ENCODE results near the gene CACHD1.
"Not testable (repeated sequence)": the region's sequence is repeated elsewhere in the genome, so short reads cannot be mapped to it uniquely, and the experiment has no call there.

The CACHD1 gene

DNA sequence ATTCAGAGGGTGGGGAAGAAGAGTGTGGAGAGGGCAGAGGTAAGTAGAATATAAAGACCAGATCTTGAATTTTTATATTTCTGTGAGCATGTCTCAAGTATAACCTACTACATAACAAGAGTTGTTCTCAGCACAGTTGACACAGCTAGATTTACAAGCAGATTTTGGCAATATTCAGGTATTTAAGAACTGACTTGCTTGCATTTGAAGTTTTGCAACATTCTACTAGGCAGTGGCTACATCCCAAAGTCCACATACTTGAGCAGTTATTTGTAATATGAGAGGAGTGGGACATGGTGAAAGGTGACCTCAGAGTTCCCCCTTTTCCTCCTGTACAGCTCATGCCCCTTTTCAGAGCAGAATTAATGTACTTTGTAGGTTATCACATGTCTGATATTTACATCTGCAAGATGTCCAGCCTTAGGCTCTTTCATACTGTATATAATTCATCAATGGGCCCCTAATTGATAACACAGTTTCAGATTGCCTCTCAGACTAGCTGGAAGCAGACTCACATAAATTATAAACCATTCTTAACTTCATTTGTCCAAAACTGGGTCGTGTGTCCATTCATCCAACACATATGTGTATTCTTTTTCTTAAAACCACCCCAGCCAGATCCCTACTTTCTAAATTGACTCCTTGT, 138.2 kb downstream of the CACHD1 start:
- Histone ChIP-seq H3K9ac (ENCODE audit: low read depth, low read length) (no peak overlapping the region), H3K4me3 (ENCODE audit: low read length) (no peak overlapping the region), H3K9me3 (replicated peaks; ENCODE audit: low read length) (no peaks in the 10 kb centered on the region), H3K4me1 (ENCODE audit: control insufficient read depth, insufficient read depth, low read length) (no peaks in the 10 kb centered on the region), H3K27me3 (ENCODE audit: control insufficient read depth, insufficient read depth, low read length) (no peaks in the 10 kb centered on the region), H3K36me3 (ENCODE audit: insufficient read depth, low read length) (no peaks in the 10 kb centered on the region), H3K4me2 (ENCODE audit: low read length) (no peak overlapping the region)

DNA sequence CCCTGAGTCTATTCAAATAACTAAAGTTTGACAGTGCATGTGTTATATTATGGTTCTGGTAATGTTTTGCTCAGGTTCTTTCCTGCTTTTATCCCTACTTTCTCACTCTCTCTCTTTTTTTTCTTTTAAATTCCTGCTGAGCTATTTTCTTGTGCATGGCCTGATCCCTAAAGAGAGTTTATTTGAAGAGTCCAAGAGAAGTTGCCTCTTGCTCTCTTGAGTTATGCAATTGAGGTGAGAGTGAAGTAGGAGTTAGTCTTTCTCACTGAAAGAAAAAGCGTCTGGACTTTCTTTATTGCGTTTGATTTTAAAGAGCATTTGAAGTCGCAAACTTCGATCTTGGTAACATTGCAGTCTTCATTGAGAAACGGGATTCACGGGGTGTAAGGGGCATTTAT, 138.7 kb downstream of the CACHD1 start:
- Histone ChIP-seq H3K4me1 (ENCODE audit: control insufficient read depth, insufficient read depth, low read length) (no peaks in the 10 kb centered on the region), H3K9me3 (replicated peaks; ENCODE audit: low read length) (no peaks in the 10 kb centered on the region), H3K36me3 (ENCODE audit: insufficient read depth, low read length) (no peaks in the 10 kb centered on the region), H3K4me2 (ENCODE audit: low read length) (no peak overlapping the region), H3K27me3 (ENCODE audit: control insufficient read depth, insufficient read depth, low read length) (no peaks in the 10 kb centered on the region), H3K9ac (ENCODE audit: low read depth, low read length) (no peak overlapping the region), H3K4me3 (ENCODE audit: low read length) (no peak overlapping the region)

DNA sequence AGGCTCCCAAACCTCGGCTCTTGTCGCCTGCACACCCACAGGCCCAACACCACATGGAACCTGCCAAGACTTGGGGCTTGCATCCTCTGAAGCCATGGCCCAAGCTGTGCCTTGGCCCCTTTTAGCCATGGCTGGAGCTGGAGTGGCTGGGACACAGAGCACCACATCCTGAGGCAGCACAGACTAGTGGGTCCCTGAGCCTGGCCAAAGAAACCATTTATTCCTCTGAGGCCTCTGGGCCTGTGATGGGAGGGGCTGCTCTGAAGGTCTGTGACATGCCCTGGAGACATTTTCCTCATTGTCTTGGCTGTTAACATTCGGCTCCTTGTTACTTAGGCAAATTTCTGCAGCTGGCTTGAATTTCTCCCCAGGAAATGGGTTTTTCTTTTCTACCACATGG, 141.0 kb downstream of the CACHD1 start:
- not testable (repeated sequence) for H3K9me3 ChIP-seq (replicated peaks; ENCODE audit: low read length)

DNA sequence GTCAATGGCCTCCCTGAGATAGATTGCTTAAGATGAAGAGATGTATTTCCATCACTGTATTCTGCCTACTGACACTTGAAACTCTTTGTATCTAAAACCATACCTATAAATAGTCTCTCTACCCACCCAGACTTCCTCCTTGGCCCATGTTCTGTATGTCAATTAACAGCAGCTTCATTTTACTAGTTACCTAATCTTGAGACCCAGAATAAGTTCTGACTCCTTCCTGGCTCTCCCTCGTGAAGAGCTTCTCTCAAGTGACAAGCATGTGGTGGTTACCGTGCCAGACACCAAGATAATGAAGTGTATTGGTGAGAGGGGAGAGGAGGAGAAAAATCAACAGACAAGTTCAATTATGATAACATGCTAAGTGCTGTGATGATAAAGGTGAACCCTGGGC, 146.1 kb downstream of the CACHD1 start:
- Histone ChIP-seq H3K36me3 (ENCODE audit: insufficient read depth, low read length) (no peaks in the 10 kb centered on the region), H3K4me3 (ENCODE audit: low read length) (no peak overlapping the region), H3K9me3 (replicated peaks; ENCODE audit: low read length) (no peaks in the 10 kb centered on the region), H3K9ac (ENCODE audit: low read depth, low read length) (no peak overlapping the region), H3K27me3 (ENCODE audit: control insufficient read depth, insufficient read depth, low read length) (peaks cover 9% of the 10 kb centered on the region), H3K4me1 (ENCODE audit: control insufficient read depth, insufficient read depth, low read length) (no peaks in the 10 kb centered on the region), H3K4me2 (ENCODE audit: low read length) (no peak overlapping the region)

More for the DNA sequence above, 141.0 kb downstream of the CACHD1 start:
- not testable (repeated sequence) for H3K4me3 ChIP-seq (ENCODE audit: low read length); H3K36me3 ChIP-seq (ENCODE audit: insufficient read depth, low read length); H3K4me1 ChIP-seq (ENCODE audit: control insufficient read depth, insufficient read depth, low read length); H3K4me2 ChIP-seq (ENCODE audit: low read length); H3K27me3 ChIP-seq (ENCODE audit: control insufficient read depth, insufficient read depth, low read length); H3K9ac ChIP-seq (ENCODE audit: low read depth, low read length)

DNA sequence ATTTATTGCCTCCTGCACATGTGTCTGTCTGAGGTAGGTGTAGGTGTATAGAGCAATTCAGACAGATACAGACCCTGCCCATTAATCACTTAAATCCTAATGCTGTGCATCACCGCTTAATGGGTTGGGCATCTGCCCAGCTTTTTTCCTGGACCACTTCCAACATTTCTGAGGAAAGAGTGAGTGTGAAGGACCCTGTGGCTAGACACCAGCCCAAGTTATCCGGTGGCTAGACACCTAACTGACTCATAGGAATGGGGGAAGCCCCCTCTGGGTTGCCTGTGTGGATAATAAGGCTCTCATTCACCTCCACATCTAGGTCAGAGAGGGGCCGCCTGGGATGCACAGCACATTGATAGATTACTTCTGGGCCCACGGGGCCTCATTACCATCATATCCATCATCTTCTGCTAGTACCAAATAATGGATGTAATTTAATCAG, 153.8 kb downstream of the CACHD1 start:
- no peak overlapping the region for H3K4me2 ChIP-seq (ENCODE audit: low read length)

DNA sequence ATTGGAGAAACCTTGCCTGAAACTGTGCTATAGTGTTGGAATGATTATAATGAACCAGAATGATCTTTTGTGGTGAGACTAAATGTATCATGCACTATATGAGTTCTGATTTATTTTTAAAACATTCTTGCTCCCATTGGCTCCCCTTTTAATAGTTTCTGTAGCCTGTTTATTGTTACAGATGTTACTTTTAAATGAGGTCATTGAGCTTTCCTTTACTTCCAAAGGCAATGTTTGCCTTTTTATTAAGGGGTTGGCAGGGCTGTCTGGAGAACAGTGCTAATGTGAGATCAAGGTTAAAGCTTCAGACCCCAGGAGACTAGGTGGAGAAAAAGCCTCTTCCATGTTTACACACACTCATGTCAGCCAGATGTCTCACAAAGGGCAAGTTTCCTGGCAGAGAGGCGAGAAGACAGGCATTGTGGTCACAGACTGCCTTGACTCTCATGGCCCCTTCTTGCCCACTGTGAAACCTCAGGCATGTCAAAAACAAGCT, 154.3 kb downstream of the CACHD1 start:
- Histone ChIP-seq H3K4me2 (ENCODE audit: low read length) (no peak overlapping the region), H3K9me3 (replicated peaks; ENCODE audit: low read length) (no peaks in the 10 kb centered on the region), H3K9ac (ENCODE audit: low read depth, low read length) (no peak overlapping the region), H3K27me3 (ENCODE audit: control insufficient read depth, insufficient read depth, low read length) (peaks cover 20% of the 10 kb centered on the region), H3K4me3 (ENCODE audit: low read length) (no peak overlapping the region), H3K36me3 (ENCODE audit: insufficient read depth, low read length) (no peaks in the 10 kb centered on the region), H3K4me1 (ENCODE audit: control insufficient read depth, insufficient read depth, low read length) (peaks cover 14% of the 10 kb centered on the region)

More for the DNA sequence above, 153.8 kb downstream of the CACHD1 start:
- no peak overlapping the region for H3K4me3 ChIP-seq (ENCODE audit: low read length)
- peaks cover 18% of the 10 kb centered on the region for H3K27me3 ChIP-seq (ENCODE audit: control insufficient read depth, insufficient read depth, low read length)
- H3K9ac ChIP-seq (ENCODE audit: low read depth, low read length): no peak overlapping the region
- H3K9me3 ChIP-seq (replicated peaks; ENCODE audit: low read length): no peaks in the 10 kb centered on the region
- no peaks in the 10 kb centered on the region for H3K36me3 ChIP-seq (ENCODE audit: insufficient read depth, low read length)
- peaks cover 14% of the 10 kb centered on the region for H3K4me1 ChIP-seq (ENCODE audit: control insufficient read depth, insufficient read depth, low read length)

DNA sequence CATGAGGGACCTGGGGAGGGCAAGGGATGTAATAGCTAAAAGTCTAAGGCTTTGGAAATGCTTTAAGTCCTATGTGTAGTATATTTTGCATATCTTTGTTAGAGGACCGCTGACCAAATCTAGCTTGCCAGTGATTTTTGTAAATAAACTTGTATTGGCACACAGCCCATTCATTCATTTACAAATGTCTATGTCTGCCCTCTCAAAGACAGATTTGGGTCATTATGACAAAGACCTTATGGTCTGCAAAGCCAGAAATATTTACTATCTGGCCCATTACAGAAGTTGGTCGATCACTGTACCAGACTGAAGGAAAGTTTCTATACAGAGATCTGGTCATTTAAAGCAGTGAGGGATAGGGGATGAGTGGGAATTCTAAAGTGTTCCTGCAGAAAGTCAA, 154.9 kb downstream of the CACHD1 start:
- no peak overlapping the region for H3K4me2 ChIP-seq (ENCODE audit: low read length)
- no peaks in the 10 kb centered on the region for H3K9me3 ChIP-seq (replicated peaks; ENCODE audit: low read length)
- no peak overlapping the region for H3K9ac ChIP-seq (ENCODE audit: low read depth, low read length)
- no peak overlapping the region for H3K4me3 ChIP-seq (ENCODE audit: low read length)
- no peaks in the 10 kb centered on the region for H3K36me3 ChIP-seq (ENCODE audit: insufficient read depth, low read length)
- peaks cover 14% of the 10 kb centered on the region for H3K4me1 ChIP-seq (ENCODE audit: control insufficient read depth, insufficient read depth, low read length)
- H3K27me3 ChIP-seq (ENCODE audit: control insufficient read depth, insufficient read depth, low read length): peaks cover 14% of the 10 kb centered on the region

DNA sequence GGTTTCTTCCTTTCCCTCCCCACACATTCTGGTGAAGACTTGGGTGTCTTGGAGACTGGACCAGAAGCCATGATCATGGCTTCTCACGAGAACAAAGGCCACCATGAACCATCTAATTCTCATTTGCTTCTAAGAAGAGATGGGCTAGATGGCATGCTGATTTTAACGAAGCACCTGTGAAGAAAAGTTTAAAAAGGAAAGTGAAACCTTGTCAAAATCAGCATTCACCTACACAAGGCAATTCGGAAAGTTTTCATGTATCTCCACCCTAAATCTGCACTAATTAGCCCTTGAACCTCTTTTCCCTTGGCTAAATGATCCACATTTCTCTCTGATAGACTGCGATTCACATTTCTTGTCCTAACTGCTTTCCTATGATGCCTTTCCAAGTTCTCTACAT, 160.7 kb downstream of the CACHD1 start:
- Histone ChIP-seq H3K27me3 (ENCODE audit: control insufficient read depth, insufficient read depth, low read length) (peaks cover 12% of the 10 kb centered on the region), H3K4me2 (ENCODE audit: low read length) (no peak overlapping the region), H3K9ac (ENCODE audit: low read depth, low read length) (no peak overlapping the region), H3K4me1 (ENCODE audit: control insufficient read depth, insufficient read depth, low read length) (no peaks in the 10 kb centered on the region), H3K36me3 (ENCODE audit: insufficient read depth, low read length) (no peaks in the 10 kb centered on the region), H3K9me3 (replicated peaks; ENCODE audit: low read length) (no peaks in the 10 kb centered on the region), H3K4me3 (ENCODE audit: low read length) (no peak overlapping the region)

DNA sequence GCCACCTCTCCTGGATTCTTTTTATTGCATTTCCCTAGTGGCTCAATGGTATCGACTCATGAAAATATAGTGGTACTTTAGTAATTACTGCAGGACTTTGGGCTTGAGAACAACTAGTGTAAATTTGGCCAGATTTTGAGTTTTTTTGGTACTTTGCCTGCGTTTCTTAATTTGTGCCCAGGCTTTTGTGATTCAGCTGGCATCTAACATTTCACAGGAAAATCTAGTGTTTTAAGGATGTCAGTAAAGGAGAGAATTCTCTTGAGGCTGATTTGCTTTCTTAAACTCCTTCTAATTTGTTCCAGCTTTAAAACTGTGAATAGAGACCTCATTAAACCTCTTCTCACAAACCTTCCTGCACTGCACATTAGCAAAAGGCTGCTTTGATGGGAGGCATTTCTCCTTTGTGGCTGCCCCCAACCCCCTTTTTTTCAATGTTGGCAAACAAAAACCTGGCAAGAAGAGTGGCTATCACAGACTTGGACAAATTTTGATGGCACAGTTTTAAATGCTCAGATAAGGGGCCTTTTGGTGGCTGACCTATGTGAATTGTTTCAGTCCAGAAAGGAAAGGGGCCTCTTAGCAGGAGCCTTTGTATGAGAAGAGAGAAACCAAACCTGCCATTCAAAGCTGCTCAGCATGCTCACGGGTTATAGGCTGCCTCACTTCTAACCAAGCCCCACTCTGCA, 161.6 kb downstream of the CACHD1 start:
- no peaks in the 10 kb centered on the region for H3K36me3 ChIP-seq (ENCODE audit: insufficient read depth, low read length)
- no peaks in the 10 kb centered on the region for H3K4me1 ChIP-seq (ENCODE audit: control insufficient read depth, insufficient read depth, low read length)
- H3K4me2 ChIP-seq (ENCODE audit: low read length): no peak overlapping the region
- H3K4me3 ChIP-seq (ENCODE audit: low read length): no peak overlapping the region
- H3K9me3 ChIP-seq (replicated peaks; ENCODE audit: low read length): no peaks in the 10 kb centered on the region
- H3K27me3 ChIP-seq (ENCODE audit: control insufficient read depth, insufficient read depth, low read length): peaks cover 12% of the 10 kb centered on the region
- no peak overlapping the region for H3K9ac ChIP-seq (ENCODE audit: low read depth, low read length)

DNA sequence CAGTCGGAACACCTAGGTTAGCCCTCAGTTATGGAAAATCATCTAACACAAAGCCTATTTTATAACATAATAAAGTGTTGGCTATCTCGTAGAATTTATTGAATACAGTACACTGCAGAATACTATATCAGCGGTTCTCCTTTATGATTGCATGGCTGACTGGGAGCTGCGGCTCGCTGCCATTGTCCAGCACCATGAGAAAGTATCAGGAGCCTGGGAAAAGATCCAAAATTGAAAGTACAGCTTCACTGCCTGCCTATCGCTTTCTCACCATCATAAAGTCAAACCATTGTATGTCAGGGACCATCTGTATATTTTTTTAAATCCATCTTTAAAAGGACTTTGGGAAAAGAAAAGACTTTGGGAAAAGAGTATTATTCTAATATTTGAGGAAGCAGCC, 163.0 kb downstream of the CACHD1 start:
- Histone ChIP-seq H3K9me3 (replicated peaks; ENCODE audit: low read length) (no peaks in the 10 kb centered on the region), H3K36me3 (ENCODE audit: insufficient read depth, low read length) (no peaks in the 10 kb centered on the region), H3K4me3 (ENCODE audit: low read length) (no peak overlapping the region), H3K4me1 (ENCODE audit: control insufficient read depth, insufficient read depth, low read length) (no peaks in the 10 kb centered on the region), H3K27me3 (ENCODE audit: control insufficient read depth, insufficient read depth, low read length) (peaks cover 9% of the 10 kb centered on the region), H3K9ac (ENCODE audit: low read depth, low read length) (no peak overlapping the region), H3K4me2 (ENCODE audit: low read length) (no peak overlapping the region)

DNA sequence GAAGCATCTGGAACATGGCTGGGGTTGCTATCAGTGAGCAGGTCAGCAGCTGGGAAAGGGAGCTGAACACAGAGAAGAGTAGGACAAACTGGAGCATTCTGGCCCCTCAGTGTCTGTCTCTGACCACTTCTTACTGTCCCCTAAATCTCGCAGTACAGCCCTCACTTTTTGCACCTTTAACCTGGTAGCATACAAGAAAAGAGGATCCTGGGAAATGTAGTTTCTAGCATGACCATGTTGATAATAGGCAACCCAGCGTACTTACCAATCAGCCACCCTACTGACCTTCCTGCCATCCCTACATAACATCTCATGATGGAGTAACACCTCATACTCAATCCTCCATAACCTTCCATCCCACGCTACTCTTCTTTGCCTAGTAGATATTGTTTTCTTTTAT, 175.8 kb downstream of the CACHD1 start:
- peaks cover 5% of the 10 kb centered on the region for H3K36me3 ChIP-seq (ENCODE audit: insufficient read depth, low read length)
- no peaks in the 10 kb centered on the region for H3K4me1 ChIP-seq (ENCODE audit: control insufficient read depth, insufficient read depth, low read length)
- H3K9me3 ChIP-seq (replicated peaks; ENCODE audit: low read length): no peaks in the 10 kb centered on the region
- H3K4me3 ChIP-seq (ENCODE audit: low read length): no peak overlapping the region
- no peak overlapping the region for H3K4me2 ChIP-seq (ENCODE audit: low read length)
- no peak overlapping the region for H3K9ac ChIP-seq (ENCODE audit: low read depth, low read length)
- H3K27me3 ChIP-seq (ENCODE audit: control insufficient read depth, insufficient read depth, low read length): no peaks in the 10 kb centered on the region

DNA sequence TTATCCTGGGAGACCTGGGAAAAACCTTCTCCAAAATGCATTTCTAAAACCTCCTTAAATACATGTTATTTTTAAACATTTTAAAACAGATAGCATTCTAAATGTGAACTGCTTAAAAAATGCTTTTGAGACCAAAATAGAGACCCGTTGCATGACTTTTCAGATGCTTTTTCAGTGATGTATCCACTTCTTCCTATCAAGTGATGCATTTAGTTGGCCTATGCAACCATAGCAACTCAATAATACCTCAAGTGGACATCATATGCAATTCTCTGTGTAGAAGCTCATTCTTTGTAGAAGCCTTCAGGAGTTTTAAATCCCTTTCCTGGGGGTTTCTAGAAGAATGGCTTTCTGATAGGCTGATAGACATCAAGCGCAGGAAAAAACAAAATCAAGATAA, 180.5 kb downstream of the CACHD1 start:
- no peak overlapping the region for H3K4me2 ChIP-seq (ENCODE audit: low read length)
- H3K27me3 ChIP-seq (ENCODE audit: control insufficient read depth, insufficient read depth, low read length): no peaks in the 10 kb centered on the region
- H3K4me1 ChIP-seq (ENCODE audit: control insufficient read depth, insufficient read depth, low read length): no peaks in the 10 kb centered on the region
- H3K9me3 ChIP-seq (replicated peaks; ENCODE audit: low read length): no peaks in the 10 kb centered on the region
- no peak overlapping the region for H3K4me3 ChIP-seq (ENCODE audit: low read length)
- H3K9ac ChIP-seq (ENCODE audit: low read depth, low read length): no peak overlapping the region
- no peaks in the 10 kb centered on the region for H3K36me3 ChIP-seq (ENCODE audit: insufficient read depth, low read length)

Data from skeletal muscle satellite cell (primary cell).